GM21576 (cell line): ENCODE measurements around the gene C2orf74.
"Not testable (repeated sequence)": the region's sequence is repeated elsewhere in the genome, so short reads cannot be mapped to it uniquely, and the experiment has no call there.

ENCODE experiments used
- ATAC-seq: cut with Tn5 transposase; IDR thresholded peaks from one replicate; pipeline ENCODE4 v1.9.1; 2021; ENCODE audit warnings: mild to moderate bottlenecking, moderate library complexity; ENCODE audit not compliant: unreplicated experiment

C2orf74 gene

GRCh38 chr2:61161888-61162287, at the start of gene C2orf74:
C2orf74 (plus strand) TSS chr2:61162188; CDS start chr2:61162515, 327 bp downstream.
- no peak for ATAC-seq

- no peak for ATAC-seq
Observed at GRCh38 chr2:61114147-61114546, 47.8 kb upstream of the C2orf74 start.

- no peak for ATAC-seq
Observed at GRCh38 chr2:61116302-61116701, 45.7 kb upstream of the C2orf74 start.

GRCh38 chr2:61117534-61117933, 44.5 kb upstream of the C2orf74 start:
- ATAC-seq = peak; percentile 56

- ATAC-seq = no peak
Observed at GRCh38 chr2:61125123-61125710, 36.8 kb upstream of the C2orf74 start.

- no peak for ATAC-seq
Observed at GRCh38 chr2:61125798-61126197, 36.2 kb upstream of the C2orf74 start.

- ATAC-seq = not testable (repeated sequence)
Observed at GRCh38 chr2:61128122-61128521, 33.9 kb upstream of the C2orf74 start.

GRCh38 chr2:61134141-61134540, 27.8 kb upstream of the C2orf74 start:
- no peak for ATAC-seq

- ATAC-seq = no peak
Observed at GRCh38 chr2:61135510-61135909, 26.5 kb upstream of the C2orf74 start.

GRCh38 chr2:61138859-61139258, 23.1 kb upstream of the C2orf74 start:
- no peak for ATAC-seq

- no peak for ATAC-seq
Observed at GRCh38 chr2:61141151-61141550, 20.8 kb upstream of the C2orf74 start.

GRCh38 chr2:61144697-61145268, 17.2 kb upstream of the C2orf74 start:
- ATAC-seq = peak; percentile 87

GRCh38 chr2:61145990-61146389, 16.0 kb upstream of the C2orf74 start:
- ATAC-seq = no peak

GRCh38 chr2:61148091-61148490, 13.9 kb upstream of the C2orf74 start:
- ATAC-seq = not testable (repeated sequence)

GRCh38 chr2:61149074-61149473, 12.9 kb upstream of the C2orf74 start:
- ATAC-seq = no peak

GRCh38 chr2:61151436-61151835, 10.6 kb upstream of the C2orf74 start:
- no peak for ATAC-seq

- ATAC-seq = no peak
Observed at GRCh38 chr2:61157371-61158003, 4.5 kb upstream of the C2orf74 start.

- no peak for ATAC-seq
Observed at GRCh38 chr2:61158356-61158955, 3.5 kb upstream of the C2orf74 start.

GRCh38 chr2:61162721-61163120, 733 bp downstream of the C2orf74 start:
- no peak for ATAC-seq

GRCh38 chr2:61165082-61165481, 3.1 kb downstream of the C2orf74 start:
- not testable (repeated sequence) for ATAC-seq

- ATAC-seq = no peak
Observed at GRCh38 chr2:61165946-61166345, 4.0 kb downstream of the C2orf74 start.

GRCh38 chr2:61167579-61167978, 5.6 kb downstream of the C2orf74 start:
- ATAC-seq = no peak
